Activated T-cell treated with anti-CD3 and anti-CD28 coated beads for 4 hours (primary cell): ENCODE measurements around the gene PRL.

Experiments used
- DNase-seq: peaks from one replicate; pipeline ENCODE4 v3.0.0-alpha.2; 2020

PRL gene

GRCh38 chr6:22296936-22297335 is at the start of gene PRL:
TSS of gene PRL (minus strand) at chr6:22297036. CDS start at chr6:22296982, 54 bp downstream.
- DNase-seq, result no peak

DNA sequence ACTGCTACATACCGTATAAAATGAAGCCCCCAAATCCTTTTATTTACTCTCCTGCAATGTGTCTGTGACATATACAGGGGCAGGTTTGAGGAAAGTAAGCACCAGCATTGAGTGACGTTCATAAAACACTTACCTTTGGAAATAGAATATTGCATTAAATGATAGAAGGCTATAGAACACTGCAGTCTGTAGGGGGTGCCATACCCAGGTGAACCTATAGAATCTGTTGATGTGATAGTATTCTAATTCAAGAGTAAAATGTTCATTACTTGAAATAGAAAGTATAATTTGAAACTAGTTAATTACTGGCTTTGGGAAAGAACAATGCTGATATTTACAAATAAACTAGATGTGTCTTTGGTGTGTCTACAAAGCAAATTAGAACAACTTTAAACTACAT is 47.0 kb upstream of the PRL start:
- DNase-seq, result no peak

DNA sequence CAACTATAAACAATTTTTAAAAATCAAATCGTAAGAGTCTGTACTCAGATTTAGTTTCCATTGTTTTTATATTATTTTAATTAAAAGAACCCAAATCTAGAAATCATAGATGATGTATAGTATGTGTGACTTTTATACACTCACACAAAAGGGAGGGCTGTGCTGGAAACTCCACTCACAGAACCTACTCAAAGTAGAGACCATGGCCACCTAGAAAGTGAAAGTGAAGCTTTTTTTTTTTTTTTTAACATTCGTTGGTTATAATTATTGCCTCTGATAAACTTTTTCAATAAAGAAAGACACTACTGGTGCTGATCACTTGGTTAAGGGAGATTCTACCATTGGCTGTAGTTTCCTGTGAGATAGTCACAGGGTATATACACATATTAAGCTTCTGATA is 37.9 kb upstream of the PRL start:
- DNase-seq, result no peak

GRCh38 chr6:22333802-22334201 is 37.0 kb upstream of the PRL start:
- DNase-seq, result no peak

DNA sequence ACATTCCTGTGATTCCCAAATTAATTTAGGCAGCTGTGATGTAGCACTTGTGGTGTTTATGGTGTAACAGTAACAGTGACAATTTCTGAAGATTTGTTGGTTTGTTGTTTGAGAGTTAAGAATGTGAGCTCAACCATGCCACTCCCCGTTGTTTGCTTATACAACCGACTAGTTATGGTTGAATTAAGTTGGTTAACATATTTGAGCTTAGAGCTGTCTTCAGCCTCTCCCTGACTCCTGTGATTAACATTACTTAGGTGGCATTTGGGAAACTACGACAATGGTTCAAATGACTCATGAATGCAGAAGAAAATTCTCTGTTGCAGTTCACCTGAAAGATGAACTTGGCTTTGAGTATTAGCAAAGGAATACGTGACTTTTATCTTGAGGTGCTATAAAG is 35.9 kb upstream of the PRL start:
- DNase-seq, result no peak

DNA sequence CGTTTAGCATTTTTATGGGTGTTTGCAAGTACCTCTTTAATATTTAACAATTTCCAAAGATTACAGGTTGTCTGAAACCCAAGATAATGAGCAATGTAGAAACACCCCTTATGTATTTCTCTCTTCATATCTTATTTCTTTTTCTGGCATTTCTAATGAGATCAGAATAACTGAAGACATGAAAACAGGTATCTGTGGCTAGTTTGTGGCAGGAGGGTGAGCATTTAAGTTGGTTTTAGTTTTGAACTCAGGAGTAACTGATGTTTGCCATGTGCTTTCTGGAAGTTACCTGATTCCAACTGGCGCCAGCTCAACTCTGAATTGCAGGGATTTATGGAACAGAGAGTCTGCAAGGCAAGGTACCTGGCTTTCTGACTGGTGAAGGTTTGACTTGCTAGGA is 35.4 kb upstream of the PRL start:
- DNase-seq, result no peak

GRCh38 chr6:22330941-22331340 is 34.1 kb upstream of the PRL start:
- no peak for DNase-seq

GRCh38 chr6:22328474-22328873 is 31.6 kb upstream of the PRL start:
- DNase-seq, result no peak

GRCh38 chr6:22327881-22328280 is 31.0 kb upstream of the PRL start:
- DNase-seq, result no peak

GRCh38 chr6:22326500-22326899 is 29.7 kb upstream of the PRL start:
- DNase-seq, result no peak

- no peak for DNase-seq
Measured at GRCh38 chr6:22325481-22325880, 28.6 kb upstream of the PRL start.

- DNase-seq, result no peak
Measured at GRCh38 chr6:22323848-22324247, 27.0 kb upstream of the PRL start.

GRCh38 chr6:22322103-22323030 is 25.5 kb upstream of the PRL start:
- DNase-seq, result no peak

- no peak for DNase-seq
Measured at GRCh38 chr6:22320750-22321149, 23.9 kb upstream of the PRL start.

DNA sequence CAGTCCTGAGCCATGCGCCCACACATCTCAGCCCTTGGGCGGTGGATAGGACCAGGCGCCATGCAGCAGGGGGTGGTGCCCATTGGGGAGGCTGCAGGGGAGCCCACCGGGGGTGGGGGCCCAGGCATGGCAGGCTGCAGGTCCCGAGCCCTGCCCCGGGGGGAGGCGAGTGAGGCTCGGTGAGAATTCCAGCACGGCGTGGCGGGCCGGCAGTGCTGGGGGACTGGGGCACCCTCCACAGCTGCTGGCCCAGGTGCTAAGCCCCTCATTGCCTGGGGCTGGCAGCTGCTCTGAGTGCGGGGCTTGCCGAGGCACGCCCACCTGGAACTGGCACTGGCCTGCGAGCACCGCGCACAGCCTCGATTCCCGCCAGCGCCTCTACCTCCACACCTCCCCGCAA is 21.6 kb upstream of the PRL start:
- DNase-seq, result no peak

DNA sequence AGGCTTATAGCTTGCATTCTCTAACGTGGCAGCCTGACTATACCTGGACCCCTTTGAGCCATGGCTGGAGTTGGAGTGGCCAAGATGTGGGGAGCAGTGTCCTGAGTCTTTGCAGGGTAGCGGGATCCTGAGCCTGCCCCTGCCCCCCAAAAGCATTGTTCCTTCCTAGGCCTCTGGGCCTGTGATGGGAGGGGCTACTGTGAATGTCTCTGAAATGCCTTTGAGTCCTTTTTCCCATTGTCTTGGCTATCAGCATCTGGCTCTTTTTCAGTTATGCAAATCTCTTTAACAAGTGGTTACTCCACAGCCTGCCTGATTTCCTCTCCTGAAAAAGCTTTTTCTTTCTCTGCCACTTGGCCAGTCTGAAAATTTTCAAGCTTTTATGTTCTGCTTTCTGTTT is 17.0 kb upstream of the PRL start:
- no peak for DNase-seq

GRCh38 chr6:22308939-22309338 is 12.1 kb upstream of the PRL start:
- no peak for DNase-seq

- DNase-seq, result no peak
Measured at GRCh38 chr6:22306741-22307466, 10.1 kb upstream of the PRL start.

DNA sequence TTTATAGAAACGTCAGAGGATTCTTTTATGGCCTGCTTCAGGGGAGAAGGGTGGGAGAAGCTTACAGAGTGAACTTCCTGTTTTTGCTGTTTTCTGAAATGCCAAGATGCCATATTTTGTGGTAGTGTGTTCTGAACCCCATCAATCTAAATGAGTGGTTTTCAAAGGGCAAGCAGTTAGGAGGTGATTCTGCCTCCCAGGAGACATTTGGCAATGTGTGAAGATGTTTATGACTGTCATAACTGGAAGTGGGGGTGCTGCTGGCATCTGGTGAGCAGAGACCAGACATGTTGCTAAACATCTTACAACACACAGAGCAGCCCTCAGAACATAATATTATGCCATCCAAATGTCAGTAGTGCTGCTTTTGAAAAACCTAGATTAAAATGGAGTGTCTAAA is 6.0 kb upstream of the PRL start:
- no peak for DNase-seq

GRCh38 chr6:22300273-22300998 is 3.6 kb upstream of the PRL start:
- no peak for DNase-seq

GRCh38 chr6:22298475-22298890 is 1.6 kb upstream of the PRL start:
- DNase-seq, result no peak

GRCh38 chr6:22296067-22296466 is 769 bp downstream of the PRL start:
- no peak for DNase-seq

DNA sequence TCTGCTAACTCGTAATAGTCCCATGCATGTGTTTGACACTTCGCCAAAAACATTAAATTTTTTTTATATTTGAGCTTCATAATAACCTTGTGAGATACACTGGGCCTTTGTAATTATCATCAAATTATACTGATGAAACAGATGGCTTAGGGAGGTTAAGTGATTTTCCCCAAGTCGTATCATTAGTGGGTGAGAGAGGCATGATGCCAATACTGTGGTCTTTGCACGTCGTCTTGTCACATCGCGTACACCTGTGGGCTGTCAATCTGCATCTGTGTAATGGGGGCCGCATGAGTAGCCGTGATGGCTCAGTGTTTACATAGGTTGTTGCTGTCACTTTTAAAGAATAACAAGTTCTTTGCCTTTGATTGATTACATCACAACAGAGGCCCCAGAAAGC is 1.7 kb downstream of the PRL start:
- DNase-seq, result no peak

- DNase-seq, result no peak
Measured at GRCh38 chr6:22294301-22294700, 2.5 kb downstream of the PRL start.
